Activated CD4-positive, CD25-positive, alpha-beta regulatory T cell treated with anti-CD3 and anti-CD28 coated beads, Interleukin-2, amount 50 U/mL, for 24 hours (primary cell): ENCODE data around the gene STAP2.

Experiments
- ATAC-seq, 2 donors: fragments of 150-1000 bp; cut with Tn5 transposase; one replicate each; pipeline ENCODE4 v1.10.0; 2021; ENCODE audit warnings: mild to moderate bottlenecking in 1 of 2, moderate library complexity in 1 of 2

Gene STAP2

GRCh38 chr19:4326837-4327251 lies 11.8 kb downstream of the STAP2 start:
- no peak for ATAC-seq

- no peak for ATAC-seq
These were observed 12.3 kb downstream of the STAP2 start for GRCh38 chr19:4326215-4326836.

GRCh38 chr19:4324228-4324627 lies 14.4 kb downstream of the STAP2 start:
- ATAC-seq = no peak

GRCh38 chr19:4323692-4324091 lies 14.9 kb downstream of the STAP2 start:
- ATAC-seq = no peak

- ATAC-seq = no peak
These were observed 15.5 kb downstream of the STAP2 start for GRCh38 chr19:4322942-4323665.

GRCh38 chr19:4320419-4320818 lies 18.2 kb downstream of the STAP2 start:
- no peak for ATAC-seq

- no peak for ATAC-seq
These were observed 19.4 kb downstream of the STAP2 start for GRCh38 chr19:4319067-4319718.

- no peak for ATAC-seq
These were observed 20.2 kb downstream of the STAP2 start for GRCh38 chr19:4318460-4318859.

- no peak for ATAC-seq
These were observed 21.7 kb downstream of the STAP2 start for GRCh38 chr19:4316956-4317355.

GRCh38 chr19:4313847-4314490 lies 24.7 kb downstream of the STAP2 start:
- ATAC-seq = no peak

- no peak for ATAC-seq
These were observed 28.1 kb downstream of the STAP2 start for GRCh38 chr19:4310247-4311121.

- ATAC-seq = no peak
These were observed 33.0 kb downstream of the STAP2 start for GRCh38 chr19:4305659-4306058.

GRCh38 chr19:4305257-4305612 lies 33.4 kb downstream of the STAP2 start:
- no peak for ATAC-seq

- peak; percentile 88 to 90 for ATAC-seq
These were observed 33.9 kb downstream of the STAP2 start, which contains the start of gene FSD1 for GRCh38 chr19:4304538-4305256. Gene FSD1 (plus strand): TSS chr19:4304598. CDS start chr19:4304747, 149 bp downstream.

- no peak for ATAC-seq
These were observed 34.6 kb downstream of the STAP2 start for GRCh38 chr19:4303819-4304537.

GRCh38 chr19:4302243-4302640 lies 36.4 kb downstream of the STAP2 start, which contains the start of gene TMIGD2:
Gene TMIGD2 (minus strand): TSS chr19:4302389. CDS start chr19:4302385, 4 bp downstream.
- no peak for ATAC-seq

- ATAC-seq = no peak
These were observed 36.9 kb downstream of the STAP2 start for GRCh38 chr19:4301590-4302242.

GRCh38 chr19:4300589-4300988 lies 38.0 kb downstream of the STAP2 start:
- ATAC-seq = no peak

GRCh38 chr19:4298810-4299550 lies 39.6 kb downstream of the STAP2 start:
- ATAC-seq = no peak
